Measurements from ENCODE around the gene IER3.
"Not testable (repeated sequence)": the region's sequence is repeated elsewhere in the genome, so short reads cannot be mapped to it uniquely, and the experiment has no call there.

IER3 gene

DNA sequence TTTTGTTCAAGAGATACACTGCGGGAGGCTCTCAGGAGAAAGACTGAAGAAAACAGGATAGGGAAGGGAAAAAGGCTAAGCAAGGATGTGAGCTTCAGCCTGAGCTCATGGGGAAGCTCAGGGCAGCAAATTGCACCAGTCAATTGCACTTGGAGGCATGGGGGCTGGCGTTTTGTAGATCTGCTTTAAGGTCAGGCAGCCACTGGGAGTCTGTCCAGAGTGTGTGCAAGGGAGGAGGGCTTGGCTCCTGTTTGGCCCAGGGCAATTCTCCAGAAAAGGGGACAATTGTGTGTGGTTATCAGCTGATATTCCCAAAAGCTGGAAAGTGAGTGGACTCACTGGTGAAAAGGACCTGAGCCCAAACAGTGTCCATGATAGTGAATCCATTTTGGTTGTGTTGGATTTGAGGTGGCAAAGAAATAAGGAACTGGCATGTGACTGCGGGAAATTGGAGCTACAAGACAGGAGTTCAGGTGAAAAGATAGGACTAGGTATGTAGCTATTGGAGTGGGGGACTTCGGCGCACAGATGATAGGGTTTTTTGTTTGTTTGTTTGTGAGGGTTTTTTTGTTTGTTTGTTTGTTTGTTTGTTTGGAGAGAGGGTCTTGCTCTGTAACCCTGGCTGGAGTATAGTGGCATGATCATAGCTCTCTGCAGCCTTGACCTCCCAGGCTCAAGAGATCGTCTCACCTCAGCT lies 22.3 kb upstream of the IER3 start:
- H2AFZ ChIP-seq (ENCODE audit: low read length), result no peak overlapping the region
- DNase-seq, result no peak
- H3K36me3 ChIP-seq (replicated peaks; ENCODE audit: insufficient read depth, low read length), result no peaks in the 10 kb centered on the region
- no peak overlapping the region for H3K9ac ChIP-seq (ENCODE audit: low read length)
- H3K9me3 ChIP-seq (replicated peaks; ENCODE audit: insufficient read depth, low read length), result no peaks in the 10 kb centered on the region
- no peak overlapping the region for H3K4me2 ChIP-seq (ENCODE audit: low read depth, low read length)
- no peaks in the 10 kb centered on the region for H4K20me1 ChIP-seq (ENCODE audit: insufficient read depth, low read length)
- TF ChIP-seq EZH2 (optimal IDR thresholded peaks at IDR 0.05; ENCODE audit: low read depth, low read length) (no peak), EZH2phosphoT487 (IDR thresholded peaks at IDR 0.05; ENCODE audit: low read length) (no peak)
- TF ChIP-seq, protein P1, sequence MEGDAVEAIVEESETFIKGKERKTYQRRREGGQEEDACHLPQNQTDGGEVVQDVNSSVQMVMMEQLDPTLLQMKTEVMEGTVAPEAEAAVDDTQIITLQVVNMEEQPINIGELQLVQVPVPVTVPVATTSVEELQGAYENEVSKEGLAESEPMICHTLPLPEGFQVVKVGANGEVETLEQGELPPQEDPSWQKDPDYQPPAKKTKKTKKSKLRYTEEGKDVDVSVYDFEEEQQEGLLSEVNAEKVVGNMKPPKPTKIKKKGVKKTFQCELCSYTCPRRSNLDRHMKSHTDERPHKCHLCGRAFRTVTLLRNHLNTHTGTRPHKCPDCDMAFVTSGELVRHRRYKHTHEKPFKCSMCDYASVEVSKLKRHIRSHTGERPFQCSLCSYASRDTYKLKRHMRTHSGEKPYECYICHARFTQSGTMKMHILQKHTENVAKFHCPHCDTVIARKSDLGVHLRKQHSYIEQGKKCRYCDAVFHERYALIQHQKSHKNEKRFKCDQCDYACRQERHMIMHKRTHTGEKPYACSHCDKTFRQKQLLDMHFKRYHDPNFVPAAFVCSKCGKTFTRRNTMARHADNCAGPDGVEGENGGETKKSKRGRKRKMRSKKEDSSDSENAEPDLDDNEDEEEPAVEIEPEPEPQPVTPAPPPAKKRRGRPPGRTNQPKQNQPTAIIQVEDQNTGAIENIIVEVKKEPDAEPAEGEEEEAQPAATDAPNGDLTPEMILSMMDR (IDR thresholded peaks at IDR 0.05; ENCODE audit: low read length), result no peak
- no peaks in the 10 kb centered on the region for H3F3A ChIP-seq (ENCODE audit: insufficient read depth, low read length)
- no peaks in the 10 kb centered on the region for H3K9me2 ChIP-seq (replicated peaks; ENCODE audit: insufficient read depth, low read length)
- no peaks in the 10 kb centered on the region for H3K4me1 ChIP-seq (ENCODE audit: low read length)
- no peaks in the 10 kb centered on the region for H3K79me2 ChIP-seq (ENCODE audit: low read length)
- H3K4me3 ChIP-seq (ENCODE audit: low read length), result no peak overlapping the region
- H3K27me3 ChIP-seq (replicated peaks; ENCODE audit: insufficient read depth, low read length), result peaks cover 6% of the 10 kb centered on the region
- no peak overlapping the region for H3K27ac ChIP-seq (ENCODE audit: low read length)

DNA sequence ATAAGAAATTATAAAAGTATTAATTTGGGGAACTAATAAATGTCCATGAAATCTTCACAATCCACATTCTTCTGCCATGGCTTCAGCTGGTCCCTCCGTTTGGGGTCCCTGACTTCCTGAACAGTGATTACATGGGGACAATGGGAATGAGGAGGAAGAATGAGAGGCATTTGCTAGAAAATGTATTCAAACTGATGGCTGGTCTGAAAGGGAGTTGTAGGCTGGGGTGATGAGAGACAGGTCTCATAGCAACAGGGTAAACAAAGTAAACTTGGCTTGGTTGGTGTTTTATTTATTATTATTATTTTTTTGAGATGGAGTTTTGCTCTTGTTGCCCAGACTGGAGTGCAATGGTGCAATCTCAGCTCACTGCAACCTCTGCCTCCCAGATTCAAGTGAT lies 21.1 kb upstream of the IER3 start:
- H3K27ac ChIP-seq (ENCODE audit: low read length); H4K20me1 ChIP-seq (ENCODE audit: insufficient read depth, low read length); H3F3A ChIP-seq (ENCODE audit: insufficient read depth, low read length); H3K9me2 ChIP-seq (replicated peaks; ENCODE audit: insufficient read depth, low read length); H3K9ac ChIP-seq (ENCODE audit: low read length); H3K4me3 ChIP-seq (ENCODE audit: low read length); H3K79me2 ChIP-seq (ENCODE audit: low read length); H3K4me2 ChIP-seq (ENCODE audit: low read depth, low read length); DNase-seq; H3K4me1 ChIP-seq (ENCODE audit: low read length); H3K36me3 ChIP-seq (replicated peaks; ENCODE audit: insufficient read depth, low read length); H3K9me3 ChIP-seq (replicated peaks; ENCODE audit: insufficient read depth, low read length); H2AFZ ChIP-seq (ENCODE audit: low read length): not testable (repeated sequence)
- H3K27me3 ChIP-seq (replicated peaks; ENCODE audit: insufficient read depth, low read length), result peaks cover 10% of the 10 kb centered on the region

DNA sequence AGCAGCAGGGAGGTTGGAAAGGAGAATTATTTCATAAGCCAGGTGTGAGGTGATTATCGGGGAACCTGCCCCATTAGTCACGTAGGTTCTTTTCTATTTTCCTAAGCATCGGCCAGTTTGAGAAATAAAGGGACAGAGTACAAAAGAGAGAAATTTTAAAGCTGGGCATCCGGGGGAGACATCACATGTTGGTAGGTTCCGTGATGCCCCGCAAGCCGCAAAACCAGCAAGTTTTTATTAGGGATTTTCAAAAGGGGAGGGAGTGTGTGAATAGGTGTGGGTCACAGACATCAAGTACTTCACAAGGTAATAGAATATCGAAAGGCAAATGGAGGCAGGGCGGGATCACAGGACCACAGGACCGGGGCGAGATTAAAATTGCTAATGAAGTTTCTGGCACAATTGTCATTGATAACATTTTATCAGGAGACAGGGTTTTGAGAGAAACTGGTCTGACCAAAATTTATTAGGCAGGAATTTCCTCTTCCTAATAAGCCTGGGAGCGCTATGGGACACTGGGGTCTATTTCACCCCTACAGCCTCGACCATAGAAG lies 20.2 kb upstream of the IER3 start:
- not testable (repeated sequence) for H3K4me1 ChIP-seq (ENCODE audit: low read length); H2AFZ ChIP-seq (ENCODE audit: low read length); H3K4me3 ChIP-seq (ENCODE audit: low read length); H3K9ac ChIP-seq (ENCODE audit: low read length); H3K36me3 ChIP-seq (replicated peaks; ENCODE audit: insufficient read depth, low read length); H3K79me2 ChIP-seq (ENCODE audit: low read length); H4K20me1 ChIP-seq (ENCODE audit: insufficient read depth, low read length); H3K9me3 ChIP-seq (replicated peaks; ENCODE audit: insufficient read depth, low read length); H3K27ac ChIP-seq (ENCODE audit: low read length); DNase-seq; H3K9me2 ChIP-seq (replicated peaks; ENCODE audit: insufficient read depth, low read length); H3K4me2 ChIP-seq (ENCODE audit: low read depth, low read length); H3F3A ChIP-seq (ENCODE audit: insufficient read depth, low read length)
- H3K27me3 ChIP-seq (replicated peaks; ENCODE audit: insufficient read depth, low read length), result peaks cover 10% of the 10 kb centered on the region

DNA sequence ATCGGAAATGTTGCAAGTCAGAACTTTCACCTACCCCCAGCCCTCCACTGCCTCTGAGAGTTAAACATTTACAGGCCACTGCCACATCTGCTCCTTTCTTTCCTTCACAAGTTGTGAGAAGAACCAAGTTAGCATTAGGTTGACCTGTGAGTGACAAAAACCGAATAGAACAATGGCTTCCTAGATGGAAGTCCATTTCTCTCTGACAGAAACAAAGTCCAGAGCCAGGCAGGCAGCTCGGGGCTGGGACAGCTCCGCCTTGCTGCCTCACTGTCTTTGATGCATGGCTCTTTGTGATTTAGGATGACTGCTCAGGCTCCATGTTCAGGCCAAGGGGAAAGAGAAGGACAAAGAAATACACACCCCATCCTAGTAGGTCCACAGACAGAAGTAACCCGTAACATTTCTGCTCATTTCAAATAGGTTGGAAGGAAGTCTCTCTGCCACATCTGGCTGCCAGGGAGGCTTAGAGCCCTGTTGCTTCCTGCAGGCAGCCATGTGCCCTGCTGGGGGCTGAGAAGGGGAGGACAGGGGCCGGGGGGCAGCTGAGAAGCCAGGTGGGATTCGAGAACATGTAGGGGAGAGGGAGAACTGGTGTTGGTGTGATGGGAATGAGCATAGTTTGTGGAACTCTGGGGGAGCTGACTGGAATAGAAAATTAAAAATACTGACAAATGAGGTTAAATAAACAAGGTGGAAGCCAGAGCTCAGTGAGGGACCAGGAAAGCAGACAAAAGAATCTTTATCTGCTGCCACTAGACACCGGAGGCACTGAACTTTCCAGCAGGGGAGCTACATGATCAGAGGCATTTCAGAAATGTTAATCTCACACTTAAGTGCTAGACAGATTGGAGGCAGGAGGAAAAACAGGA lies 19.5 kb upstream of the IER3 start:
- H3K27me3 ChIP-seq (replicated peaks; ENCODE audit: insufficient read depth, low read length), result peaks cover 10% of the 10 kb centered on the region
- TF ChIP-seq, protein P1 (IDR thresholded peaks at IDR 0.05; ENCODE audit: low read length), result no peak
- no peak for TF ChIP-seq EZH2phosphoT487 (IDR thresholded peaks at IDR 0.05; ENCODE audit: low read length)
- no peaks in the 10 kb centered on the region for H3K79me2 ChIP-seq (ENCODE audit: low read length)
- no peak overlapping the region for H3K9ac ChIP-seq (ENCODE audit: low read length)
- no peak overlapping the region for H3K4me2 ChIP-seq (ENCODE audit: low read depth, low read length)
- H3F3A ChIP-seq (ENCODE audit: insufficient read depth, low read length), result no peaks in the 10 kb centered on the region
- no peak overlapping the region for H3K27ac ChIP-seq (ENCODE audit: low read length)
- DNase-seq, result no peak
- H4K20me1 ChIP-seq (ENCODE audit: insufficient read depth, low read length), result no peaks in the 10 kb centered on the region
- H3K9me3 ChIP-seq (replicated peaks; ENCODE audit: insufficient read depth, low read length), result no peaks in the 10 kb centered on the region
- H3K9me2 ChIP-seq (replicated peaks; ENCODE audit: insufficient read depth, low read length), result no peaks in the 10 kb centered on the region
- H3K4me3 ChIP-seq (ENCODE audit: low read length), result no peak overlapping the region
- no peak overlapping the region for H2AFZ ChIP-seq (ENCODE audit: low read length)
- no peaks in the 10 kb centered on the region for H3K36me3 ChIP-seq (replicated peaks; ENCODE audit: insufficient read depth, low read length)
- H3K4me1 ChIP-seq (ENCODE audit: low read length), result no peaks in the 10 kb centered on the region
